Measurements from ENCODE around the gene MSI2.

GRCh38 chr17:57522042-57523005 is 266.0 kb downstream of the MSI2 start:
- TF ChIP-seq SUZ12 (IDR thresholded peaks at IDR 0.05; ENCODE audit: extremely low read depth, insufficient read depth, insufficient read length) (no peak), ZNF274 (IDR thresholded peaks at IDR 0.05; ENCODE audit: low read depth, low read length) (no peak), YY1 (IDR thresholded peaks at IDR 0.05; ENCODE audit: insufficient read depth, insufficient read length) (no peak)
